ENCODE results near the gene GALNT14.

The GALNT14 gene

GRCh38 chr2:31141443-31142085 lies 3.3 kb upstream of the GALNT14 start:
- no peak for TF ChIP-seq ZNF596 (tag by site-specific recombination; IDR thresholded peaks at IDR 0.05)
- TF ChIP-seq ZNF394 (tag by site-specific recombination; IDR thresholded peaks at IDR 0.05; ENCODE audit: borderline replicate concordance), result no peak
- Histone ChIP-seq H3K36me3 (ENCODE audit: control insufficient read depth in 2 of 2, insufficient read depth in 1 of 2, low read length in 2 of 2) (no peaks in the 10 kb centered on the region), H3K27ac (ENCODE audit: extremely low read depth, low read depth, low read length) (no peak overlapping the region), H3K9me3 (ENCODE audit: control insufficient read depth, insufficient read depth, low read depth, low read length) (no peaks in the 10 kb centered on the region), H3K4me1 (ENCODE audit: control insufficient read depth, insufficient read depth, low read length) (no peaks in the 10 kb centered on the region), H3K4me3 (ENCODE audit: low read depth, low read length) (no peak overlapping the region)
- CTCF ChIA-PET, result interaction anchor here (0.6 to 3.2 kb wide), 4 partner anchors 10 to 291 kb away, joined by 3 to 8 read pairs (median 4); no protein-coding TSS in a partner anchor
- POLR2A ChIA-PET, result no interaction called here

DNA sequence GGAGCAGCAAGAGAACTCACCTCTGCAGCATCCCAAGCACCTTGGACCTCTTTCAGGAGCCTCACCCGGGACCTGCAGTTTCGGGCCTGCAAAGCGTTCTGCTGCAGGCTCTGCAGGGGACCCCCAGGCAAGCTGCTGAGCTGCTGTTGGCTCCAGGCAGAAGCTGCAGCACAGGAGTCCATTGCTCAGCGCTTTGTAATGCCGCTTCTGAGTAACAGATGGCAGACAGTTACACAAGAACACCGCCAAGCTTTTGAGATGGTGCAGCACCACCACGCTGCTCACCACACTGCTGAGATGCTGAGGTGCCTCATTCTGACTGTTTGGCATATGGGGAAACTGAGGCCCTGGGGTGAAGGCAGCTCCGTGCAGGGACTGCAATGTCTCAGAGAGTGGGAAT lies 1.9 kb upstream of the GALNT14 start:
- POLR2A ChIA-PET, result no interaction called here
- TF ChIP-seq ZNF658 (tag by site-specific recombination; IDR thresholded peaks at IDR 0.05) (no peak), ZNF530 (tag by site-specific recombination; IDR thresholded peaks at IDR 0.05; ENCODE audit: low read depth) (no peak), ZNF626 (tag by site-specific recombination; IDR thresholded peaks at IDR 0.05) (no peak), ZNF121 (tag by site-specific recombination; IDR thresholded peaks at IDR 0.05) (no peak), KLF8 (tag by site-specific recombination; IDR thresholded peaks at IDR 0.05) (no peak), RBAK (tag by site-specific recombination; IDR thresholded peaks at IDR 0.05) (no peak), SETDB1 (IDR thresholded peaks at IDR 0.05; ENCODE audit: insufficient read length, low read length) (no peak), ZNF529 (tag by site-specific recombination; IDR thresholded peaks at IDR 0.05; ENCODE audit: insufficient replicate concordance) (no peak), ZFP69B (tag by site-specific recombination; IDR thresholded peaks at IDR 0.05) (no peak), ZSCAN30 (tag by site-specific recombination; IDR thresholded peaks at IDR 0.05) (no peak), ZNF596 (tag by site-specific recombination; IDR thresholded peaks at IDR 0.05) (no peak), ZNF701 (tag by site-specific recombination; IDR thresholded peaks at IDR 0.05) (no peak), ZNF677 (tag by site-specific recombination; IDR thresholded peaks at IDR 0.05) (no peak), SP3 (tag by site-specific recombination; IDR thresholded peaks at IDR 0.05) (no peak), ZNF184 (tag by site-specific recombination; IDR thresholded peaks at IDR 0.05) (no peak), ZNF174 (tag by site-specific recombination; IDR thresholded peaks at IDR 0.05) (no peak), ZNF555 (tag by site-specific recombination; conservative IDR thresholded peaks at IDR 0.05) (no peak), ZEB2 (tag by site-specific recombination; IDR thresholded peaks at IDR 0.05) (no peak), PBX3 (CRISPR knock-in tag; IDR thresholded peaks at IDR 0.05) (no peak)
- TF ChIP-seq, protein P1, sequence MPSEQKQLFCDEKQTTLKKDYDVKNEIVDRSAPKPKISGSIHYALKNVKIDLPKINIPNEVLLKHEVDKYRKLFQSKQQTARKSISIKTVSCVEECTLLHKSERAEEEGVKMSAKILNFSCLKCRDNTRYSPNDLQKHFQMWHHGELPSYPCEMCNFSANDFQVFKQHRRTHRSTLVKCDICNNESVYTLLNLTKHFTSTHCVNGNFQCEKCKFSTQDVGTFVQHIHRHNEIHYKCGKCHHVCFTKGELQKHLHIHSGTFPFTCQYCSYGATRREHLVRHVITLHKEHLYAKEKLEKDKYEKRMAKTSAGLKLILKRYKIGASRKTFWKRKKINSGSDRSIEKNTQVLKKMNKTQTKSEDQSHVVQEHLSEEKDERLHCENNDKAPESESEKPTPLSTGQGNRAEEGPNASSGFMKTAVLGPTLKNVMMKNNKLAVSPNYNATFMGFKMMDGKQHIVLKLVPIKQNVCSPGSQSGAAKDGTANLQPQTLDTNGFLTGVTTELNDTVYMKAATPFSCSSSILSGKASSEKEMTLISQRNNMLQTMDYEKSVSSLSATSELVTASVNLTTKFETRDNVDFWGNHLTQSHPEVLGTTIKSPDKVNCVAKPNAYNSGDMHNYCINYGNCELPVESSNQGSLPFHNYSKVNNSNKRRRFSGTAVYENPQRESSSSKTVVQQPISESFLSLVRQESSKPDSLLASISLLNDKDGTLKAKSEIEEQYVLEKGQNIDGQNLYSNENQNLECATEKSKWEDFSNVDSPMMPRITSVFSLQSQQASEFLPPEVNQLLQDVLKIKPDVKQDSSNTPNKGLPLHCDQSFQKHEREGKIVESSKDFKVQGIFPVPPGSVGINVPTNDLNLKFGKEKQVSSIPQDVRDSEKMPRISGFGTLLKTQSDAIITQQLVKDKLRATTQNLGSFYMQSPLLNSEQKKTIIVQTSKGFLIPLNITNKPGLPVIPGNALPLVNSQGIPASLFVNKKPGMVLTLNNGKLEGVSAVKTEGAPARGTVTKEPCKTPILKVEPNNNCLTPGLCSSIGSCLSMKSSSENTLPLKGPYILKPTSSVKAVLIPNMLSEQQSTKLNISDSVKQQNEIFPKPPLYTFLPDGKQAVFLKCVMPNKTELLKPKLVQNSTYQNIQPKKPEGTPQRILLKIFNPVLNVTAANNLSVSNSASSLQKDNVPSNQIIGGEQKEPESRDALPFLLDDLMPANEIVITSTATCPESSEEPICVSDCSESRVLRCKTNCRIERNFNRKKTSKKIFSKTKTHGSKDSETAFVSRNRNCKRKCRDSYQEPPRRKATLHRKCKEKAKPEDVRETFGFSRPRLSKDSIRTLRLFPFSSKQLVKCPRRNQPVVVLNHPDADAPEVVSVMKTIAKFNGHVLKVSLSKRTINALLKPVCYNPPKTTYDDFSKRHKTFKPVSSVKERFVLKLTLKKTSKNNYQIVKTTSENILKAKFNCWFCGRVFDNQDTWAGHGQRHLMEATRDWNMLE (tag by site-specific recombination; conservative IDR thresholded peaks at IDR 0.05; ENCODE audit: low read depth), result no peak

More for the DNA sequence above, 1.9 kb upstream of the GALNT14 start:
- H3K4me3 ChIP-seq (ENCODE audit: low read depth, low read length), result no peak overlapping the region
- no peaks in the 10 kb centered on the region for H3K4me1 ChIP-seq (ENCODE audit: control insufficient read depth, insufficient read depth, low read length)
- no peak overlapping the region for H3K27ac ChIP-seq (ENCODE audit: extremely low read depth, low read depth, low read length)
- CTCF ChIA-PET, result interaction anchor here (0.7 to 3.2 kb wide), 3 partner anchors 10 to 30 kb away, joined by 3 to 8 read pairs (median 4); no protein-coding TSS in a partner anchor
- H3K9me3 ChIP-seq (ENCODE audit: control insufficient read depth, insufficient read depth, low read depth, low read length), result no peaks in the 10 kb centered on the region
- no peaks in the 10 kb centered on the region for H3K36me3 ChIP-seq (ENCODE audit: control insufficient read depth in 2 of 2, insufficient read depth in 1 of 2, low read length in 2 of 2)
